Astrocyte (in vitro differentiated cells and primary cell): ENCODE results near the gene KRT83. TPM values are rescaled to one million over a fixed set of nuclear protein-coding genes. Genes with fewer than 3 reads are reported as not detected.
"Not testable (repeated sequence)": the region's sequence is repeated elsewhere in the genome, so short reads cannot be mapped to it uniquely, and the experiment has no call there.

ENCODE experiments used
- DNase-seq: peaks from one replicate; pipeline ENCODE4 v3.0.0-alpha.2; 2010; ENCODE audit warnings: low read depth
- FAIRE-seq: peaks from 2 replicates; lab custom pipeline; 2011; peaks lifted over from hg19 to GRCh38; lab: Jason Lieb, UNC
- H2AFZ ChIP-seq: 2 replicates; pipeline ENCODE4 v1.6.0; 2012; ENCODE audit warnings: low read depth, low read length, inconsistent platforms
- H3K27ac ChIP-seq: 2 replicates; pipeline ENCODE4 v1.5.1; 2011; ENCODE audit warnings: low read depth, low read length, inconsistent platforms
- H3K27me3 ChIP-seq: 2 replicates; pipeline ENCODE4 v1.6.0; 2011; ENCODE audit warnings: low read length, inconsistent platforms; ENCODE audit not compliant: insufficient read depth
- H3K36me3 ChIP-seq: 2 replicates; pipeline ENCODE4 v1.5.1; 2011; ENCODE audit warnings: low read length, inconsistent platforms; ENCODE audit not compliant: insufficient read depth
- H3K4me1 ChIP-seq: 2 replicates; pipeline ENCODE4 v1.5.1; 2011; ENCODE audit warnings: low read length, inconsistent platforms; ENCODE audit not compliant: insufficient read depth
- H3K4me2 ChIP-seq: 2 replicates; pipeline ENCODE4 v1.6.0; 2012; ENCODE audit warnings: low read length, inconsistent platforms
- H3K4me3 ChIP-seq: 2 replicates; pipeline ENCODE4 v1.5.1; 2011; ENCODE audit warnings: low read depth, mild to moderate bottlenecking, low read length, inconsistent platforms; ENCODE audit not compliant: insufficient read depth
- H3K79me2 ChIP-seq: 2 replicates; pipeline ENCODE4 v1.6.0; 2012; ENCODE audit warnings: mild to moderate bottlenecking, low read length, inconsistent platforms; ENCODE audit not compliant: insufficient read depth
- H3K9ac ChIP-seq: 2 replicates; pipeline ENCODE4 v1.6.0; 2012; ENCODE audit warnings: mild to moderate bottlenecking, low read length, inconsistent platforms
- H3K9me3 ChIP-seq: 2 replicates; pipeline ENCODE4 v1.5.1; 2012; ENCODE audit warnings: low read depth, mild to moderate bottlenecking, low read length, inconsistent platforms; ENCODE audit not compliant: insufficient read depth
- H4K20me1 ChIP-seq: 2 replicates; pipeline ENCODE4 v1.6.0; 2012; ENCODE audit warnings: low read length, inconsistent platforms; ENCODE audit not compliant: insufficient read depth
- H3K27ac Mint-ChIP-seq: one replicate; pipeline ENCODE4 v1.8.0; 2021; ENCODE audit warnings: mild to moderate bottlenecking, mixed read lengths; ENCODE audit not compliant: unreplicated experiment
- H3K27me3 Mint-ChIP-seq: one replicate; pipeline ENCODE4 v1.8.0; 2021; ENCODE audit warnings: low read depth, mixed read lengths; ENCODE audit not compliant: unreplicated experiment
- H3K36me3 Mint-ChIP-seq: one replicate; pipeline ENCODE4 v1.8.0; 2021; ENCODE audit warnings: low read depth, mixed read lengths; ENCODE audit not compliant: unreplicated experiment
- H3K4me1 Mint-ChIP-seq: one replicate; pipeline ENCODE4 v1.8.0; 2021; ENCODE audit warnings: low read depth, mixed read lengths; ENCODE audit not compliant: unreplicated experiment
- H3K4me3 Mint-ChIP-seq: one replicate; pipeline ENCODE4 v1.8.0; 2021; ENCODE audit warnings: mild to moderate bottlenecking, moderate library complexity, mixed read lengths; ENCODE audit not compliant: unreplicated experiment
- H3K9me3 Mint-ChIP-seq: one replicate; pipeline ENCODE4 v1.8.0; 2021; ENCODE audit warnings: mild to moderate bottlenecking, mixed read lengths; ENCODE audit not compliant: unreplicated experiment
- CTCF ChIP-seq: IDR thresholded peaks from 2 replicates; pipeline ENCODE4 v1.5.1; 2011; ENCODE audit warnings: low read depth, mild to moderate bottlenecking, inconsistent platforms, low read length, moderate library complexity; ENCODE audit not compliant: insufficient read depth
- EZH2 ChIP-seq: IDR thresholded peaks from 2 replicates; pipeline ENCODE4 v1.6.1; 2012; ENCODE audit warnings: mild to moderate bottlenecking, low read length, inconsistent platforms; ENCODE audit not compliant: insufficient read depth
- total RNA-seq: library from RNA; stranded (reverse); gene quantifications from 2 replicates; pipeline ENCODE4 v1.2.1, GENCODE V29; 2021

Gene KRT83
- total RNA-seq, 1 donor from 2014 or later, result not detected

DNA sequence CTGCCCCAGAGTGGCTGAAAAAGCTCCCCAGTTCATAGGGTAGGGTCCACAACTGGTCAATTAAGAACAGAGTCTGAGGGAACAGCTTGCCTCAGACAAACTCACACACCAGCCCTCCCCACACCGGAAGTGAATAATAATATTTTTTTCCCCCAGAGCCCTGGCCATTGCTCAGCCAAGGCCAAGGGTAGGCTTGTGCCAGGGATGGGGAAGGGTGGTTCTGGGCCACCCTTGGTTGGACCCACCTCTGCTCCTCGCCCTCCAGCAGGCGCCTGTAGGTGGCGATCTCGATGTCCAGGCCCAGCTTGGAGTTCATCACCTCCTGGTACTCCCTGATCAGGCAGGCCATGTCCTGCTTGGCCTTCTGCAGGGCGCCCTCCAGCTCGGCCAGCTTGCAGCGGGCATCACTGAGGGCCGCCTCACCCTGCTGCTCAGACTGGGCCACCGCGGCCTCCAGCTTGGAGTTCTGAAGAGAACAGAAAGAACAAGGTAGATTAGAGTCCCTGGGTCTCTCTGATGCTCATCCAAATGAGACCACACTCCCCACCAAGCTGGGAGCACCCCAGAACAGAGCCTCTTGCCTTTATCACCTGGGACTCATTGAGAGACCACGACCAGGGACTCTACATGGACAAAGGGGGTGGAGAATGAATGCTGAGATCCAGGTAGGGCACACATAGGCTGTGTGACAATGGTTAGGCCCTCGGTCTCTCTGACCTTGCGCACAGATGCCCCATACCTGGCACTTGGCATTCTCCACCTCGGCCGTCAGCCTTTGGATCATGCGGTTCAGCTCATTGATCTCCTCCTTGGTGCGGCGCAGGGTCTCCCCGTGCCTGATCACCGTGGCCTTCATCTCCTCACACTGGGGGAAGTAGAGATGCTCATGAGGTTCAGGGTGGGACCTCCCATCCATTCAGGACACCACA lies 34.1 kb downstream of the KRT83 start:
- H3K27ac Mint-ChIP-seq, H2AFZ ChIP-seq, H3K4me2 ChIP-seq, H3K4me3 ChIP-seq, H3K9me3 Mint-ChIP-seq, DNase-seq, H3K9ac ChIP-seq, FAIRE-seq, H3K27ac ChIP-seq, H3K36me3 Mint-ChIP-seq, H4K20me1 ChIP-seq, H3K36me3 ChIP-seq, H3K9me3 ChIP-seq, H3K27me3 ChIP-seq, H3K4me3 Mint-ChIP-seq, H3K79me2 ChIP-seq: not testable (repeated sequence)
- Mint-ChIP-seq H3K27me3 (peaks cover 25% of the 10 kb centered on the region), H3K4me1 (peaks cover 14% of the 10 kb centered on the region)
- H3K4me1 ChIP-seq, result peaks cover 15% of the 10 kb centered on the region

DNA sequence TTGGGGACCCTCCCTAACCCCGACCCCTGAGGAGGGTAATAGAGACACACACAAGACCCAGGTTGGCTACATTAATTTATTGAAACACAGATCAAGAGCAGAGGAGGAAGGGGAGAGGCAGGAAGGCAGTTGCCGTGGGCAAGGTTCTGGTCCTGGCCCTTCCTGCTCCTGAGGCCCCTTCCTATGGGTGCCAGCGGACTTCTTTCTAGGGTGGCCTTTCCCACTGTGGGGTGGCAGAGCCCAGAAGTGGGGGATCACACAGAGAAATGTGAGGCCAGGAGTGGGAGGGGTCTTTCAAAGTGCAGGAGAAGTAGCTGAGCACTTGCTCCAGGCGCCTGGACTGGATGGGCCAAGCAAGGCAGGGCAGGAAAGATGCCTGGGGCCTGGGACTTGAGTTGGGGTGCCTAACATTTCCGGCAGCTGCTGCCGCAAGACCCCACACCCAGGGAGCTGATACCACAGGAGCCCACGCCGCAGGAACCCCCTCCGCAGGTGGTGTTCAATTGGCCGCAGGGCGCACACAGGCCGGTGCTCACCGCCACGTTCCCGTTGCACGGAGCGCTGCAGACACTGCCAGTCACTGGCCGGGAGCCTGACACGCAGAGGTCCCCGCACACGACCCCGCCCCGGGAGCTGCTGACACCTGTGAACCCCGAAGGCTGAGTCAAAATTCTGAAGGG lies 35.2 kb downstream of the KRT83 start:
- H3K27me3 ChIP-seq, result no peaks in the 10 kb centered on the region
- no peak overlapping the region for H3K4me3 ChIP-seq
- no peaks in the 10 kb centered on the region for H3K36me3 Mint-ChIP-seq
- FAIRE-seq (no peak), DNase-seq (no peak)
- H3K4me2 ChIP-seq, result no peak overlapping the region
- peaks cover 21% of the 10 kb centered on the region for H3K4me1 ChIP-seq
- H3K27ac ChIP-seq, result no peak overlapping the region
- no peaks in the 10 kb centered on the region for H3K36me3 ChIP-seq
- no peak overlapping the region for H3K9ac ChIP-seq
- H3K79me2 ChIP-seq, result no peaks in the 10 kb centered on the region
- H4K20me1 ChIP-seq, result no peaks in the 10 kb centered on the region
- H3K27me3 Mint-ChIP-seq, result peaks cover 19% of the 10 kb centered on the region
- no peak overlapping the region for H3K4me3 Mint-ChIP-seq
- H2AFZ ChIP-seq, result no peak overlapping the region
- no peak overlapping the region for H3K27ac Mint-ChIP-seq
- H3K9me3 ChIP-seq, result no peaks in the 10 kb centered on the region
- peaks cover 3% of the 10 kb centered on the region for H3K9me3 Mint-ChIP-seq
- TF ChIP-seq EZH2 (no peak), CTCF (no peak)
- H3K4me1 Mint-ChIP-seq, result peaks cover 21% of the 10 kb centered on the region

DNA sequence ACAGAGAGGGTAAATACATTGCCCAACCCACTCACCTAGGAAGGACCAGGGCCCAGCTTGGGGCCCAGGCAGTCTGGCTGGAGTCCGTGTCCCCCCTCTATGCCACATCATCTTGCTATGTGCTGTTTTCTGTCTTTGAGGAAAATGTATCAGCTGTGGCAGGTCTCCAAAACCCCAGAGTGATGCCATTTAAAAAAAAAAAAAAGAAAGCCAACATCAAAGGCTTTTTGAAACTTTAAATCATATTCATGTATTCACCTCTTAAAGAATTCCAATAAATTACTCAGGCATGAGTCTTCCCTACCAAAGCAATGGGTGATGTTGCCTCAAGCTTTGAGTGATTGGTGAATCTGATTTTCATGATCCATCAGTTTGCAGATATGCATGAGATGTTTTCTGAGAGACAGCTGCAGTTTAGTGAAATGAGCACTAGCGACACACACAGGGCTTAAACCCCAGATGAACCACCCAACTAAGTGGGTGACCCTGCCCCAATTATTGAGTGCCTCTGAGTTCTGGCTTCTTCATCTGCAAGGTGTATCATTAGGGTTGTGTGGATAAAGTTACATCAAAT lies 35.9 kb downstream of the KRT83 start:
- Histone ChIP-seq H3K4me1 (peaks cover 28% of the 10 kb centered on the region), H3K9ac (no peak overlapping the region), H3K4me2 (peak overlapping the region; percentile 16), H3K9me3 (no peaks in the 10 kb centered on the region), H3K27me3 (no peaks in the 10 kb centered on the region), H3K79me2 (no peaks in the 10 kb centered on the region), H4K20me1 (no peaks in the 10 kb centered on the region), H2AFZ (no peak overlapping the region), H3K27ac (peak overlapping the region; percentile 18), H3K4me3 (no peak overlapping the region), H3K36me3 (no peaks in the 10 kb centered on the region)
- no peak overlapping the region for H3K27ac Mint-ChIP-seq
- peaks cover 3% of the 10 kb centered on the region for H3K9me3 Mint-ChIP-seq
- H3K4me1 Mint-ChIP-seq, result peaks cover 28% of the 10 kb centered on the region
- DNase-seq (peak; percentile 49), FAIRE-seq (no peak)
- no peak overlapping the region for H3K4me3 Mint-ChIP-seq
- H3K36me3 Mint-ChIP-seq, result no peaks in the 10 kb centered on the region
- peaks cover 19% of the 10 kb centered on the region for H3K27me3 Mint-ChIP-seq
- TF ChIP-seq EZH2 (no peak), CTCF (no peak)
